Measurements from ENCODE around the gene SNX7. TPM values are rescaled to one million over a fixed set of nuclear protein-coding genes. Genes with fewer than 3 reads are reported as not detected.

Gene SNX7
- total RNA-seq, 1 donor from 2014 or later: 15.2 TPM

GRCh38 chr1:98783821-98784220, 122.3 kb downstream of the SNX7 start:
- no peaks in the 10 kb centered on the region for H3K36me3 ChIP-seq
- DNase-seq (no peak), ATAC-seq (no peak)
- no peaks in the 10 kb centered on the region for H3K4me1 ChIP-seq
- H3K27ac ChIP-seq: no peak overlapping the region
- TF ChIP-seq CTCF (IDR thresholded peaks at IDR 0.05): no peak
- H3K9me3 ChIP-seq: no peaks in the 10 kb centered on the region
- intact Hi-C loops (cut with DNase I): no loop called here
- H3K4me3 ChIP-seq: no peak overlapping the region
- H3K27me3 ChIP-seq (ENCODE audit: low read depth): no peaks in the 10 kb centered on the region

- Histone ChIP-seq H3K9me3 (no peaks in the 10 kb centered on the region), H3K36me3 (no peaks in the 10 kb centered on the region), H3K4me3 (no peak overlapping the region), H3K27ac (no peak overlapping the region), H3K4me1 (no peaks in the 10 kb centered on the region), H3K27me3 (ENCODE audit: low read depth) (no peaks in the 10 kb centered on the region)
- intact Hi-C loops (cut with DNase I): no loop called here
- no peak for DNase-seq
- no peak for ATAC-seq
- TF ChIP-seq CTCF (IDR thresholded peaks at IDR 0.05): no peak
Measured at GRCh38 chr1:98791498-98791897, 130.0 kb downstream of the SNX7 start.

GRCh38 chr1:98792123-98792522, 130.6 kb downstream of the SNX7 start:
- ATAC-seq (no peak), DNase-seq (no peak)
- H3K27ac ChIP-seq: no peak overlapping the region
- intact Hi-C loops (cut with DNase I): no loop called here
- H3K4me1 ChIP-seq: no peaks in the 10 kb centered on the region
- H3K4me3 ChIP-seq: no peak overlapping the region
- no peaks in the 10 kb centered on the region for H3K27me3 ChIP-seq (ENCODE audit: low read depth)
- no peaks in the 10 kb centered on the region for H3K9me3 ChIP-seq
- H3K36me3 ChIP-seq: no peaks in the 10 kb centered on the region
- no peak for TF ChIP-seq CTCF (IDR thresholded peaks at IDR 0.05)

GRCh38 chr1:98793136-98793535, 131.6 kb downstream of the SNX7 start:
- intact Hi-C loops (cut with DNase I): no loop called here
- H3K27me3 ChIP-seq (ENCODE audit: low read depth): no peaks in the 10 kb centered on the region
- ATAC-seq (no peak), DNase-seq (no peak)
- no peak overlapping the region for H3K27ac ChIP-seq
- H3K36me3 ChIP-seq: no peaks in the 10 kb centered on the region
- no peaks in the 10 kb centered on the region for H3K9me3 ChIP-seq
- H3K4me3 ChIP-seq: no peak overlapping the region
- no peak for TF ChIP-seq CTCF (IDR thresholded peaks at IDR 0.05)
- no peaks in the 10 kb centered on the region for H3K4me1 ChIP-seq

GRCh38 chr1:98794196-98794886, 132.8 kb downstream of the SNX7 start:
- TF ChIP-seq CTCF (IDR thresholded peaks at IDR 0.05): peak; percentile 64
- H3K27ac ChIP-seq: no peak overlapping the region
- H3K4me3 ChIP-seq: no peak overlapping the region
- no peaks in the 10 kb centered on the region for H3K9me3 ChIP-seq
- ATAC-seq (peak; percentile 78 to 88), DNase-seq (no peak)
- no peaks in the 10 kb centered on the region for H3K27me3 ChIP-seq (ENCODE audit: low read depth)
- no peaks in the 10 kb centered on the region for H3K36me3 ChIP-seq
- intact Hi-C loops (cut with DNase I): no loop called here
- no peaks in the 10 kb centered on the region for H3K4me1 ChIP-seq
